GM12878 (cell line): ENCODE data around the gene DCTN4. TPM values are rescaled to one million over a fixed set of nuclear protein-coding genes. Genes with fewer than 3 reads are reported as not detected.

ENCODE experiments used
- ATAC-seq: fragments of 200-7000 bp; cut with Tn5 transposase; 3 replicates; pipeline ENCODE4 v1.9.1; 2020; ENCODE audit warnings: mild to moderate bottlenecking, moderate library complexity
- Bru-seq: library from RNA; stranded (reverse); fragments of 400-500 nt; gene quantifications from one replicate; lab custom pipeline; 2021; lab: Mats Ljungman, UMichigan
- BruChase-seq, 2 experiments: library from RNA; stranded (reverse); fragments of 400-500 nt; gene quantifications; one replicate each; lab custom pipeline; 2021; lab: Mats Ljungman, UMichigan
- BruUV-seq: library from RNA; stranded (reverse); fragments of 400-500 nt; replicated peaks from 2 replicates; lab custom pipeline; 2021; lab: Mats Ljungman, UMichigan
- CTCF ChIA-PET: fragments of 300-600 bp; sonication (Branson Sonifier 250); formaldehyde crosslinking; extraction: SDS; loops from one replicate; lab custom pipeline; 2021; ENCODE audit warnings: inconsistent platforms; lab: Yijun Ruan, JAX
- POLR2A ChIA-PET: fragments of 350-600 bp; formaldehyde crosslinking; extraction: SDS; loops from one replicate; lab custom pipeline; 2021; ENCODE audit warnings: inconsistent platforms; lab: Charles Lee
- RAD21 ChIA-PET: fragments of 300-600 bp; sonication (Branson Sonifier 250); formaldehyde crosslinking; loops from one replicate; lab custom pipeline; 2023; ENCODE audit warnings: antibody characterized with exemption; ENCODE audit not compliant: unreplicated experiment; lab: Charles Lee
- SMC1A ChIA-PET: fragments of 300-600 bp; sonication (Branson Sonifier 250); formaldehyde crosslinking; loops from one replicate; lab custom pipeline; 2023; ENCODE audit not compliant: unreplicated experiment, uncharacterized antibody; lab: Charles Lee
- DNase-seq: peaks from one replicate; pipeline ENCODE4 v3.0.0-alpha.2; 2011; ENCODE audit warnings: low read depth, low spot score
- FAIRE-seq: peaks from 3 replicates; lab custom pipeline; 2011; peaks lifted over from hg19 to GRCh38; lab: Jason Lieb, UNC
- H2AFZ ChIP-seq: 2 replicates; pipeline ENCODE4 v1.6.0; 2011; ENCODE audit warnings: low read depth, low read length, control low read depth; ENCODE audit not compliant: control insufficient read depth
- H3K27ac ChIP-seq: 2 replicates; pipeline ENCODE4 v1.5.1; 2011; ENCODE audit warnings: control low read depth; ENCODE audit not compliant: control insufficient read depth, insufficient read depth
- H3K27me3 ChIP-seq, 2 experiments: replicated peaks in 1 of 2; 2 replicates each; pipeline versions ENCODE4 v1.6.0 to v1.6.1; 2011; ENCODE audit warnings: low read length in 1 of 2; ENCODE audit not compliant: control insufficient read depth in 2 of 2, insufficient read depth in 2 of 2
- H3K36me3 ChIP-seq, 2 experiments: 2 replicates each; pipeline ENCODE4 v1.5.1; 2011; ENCODE audit warnings: low read length in 1 of 2; ENCODE audit not compliant: control insufficient read depth in 2 of 2, insufficient read depth in 2 of 2
- H3K4me1 ChIP-seq: 2 replicates; pipeline ENCODE4 v1.6.1; 2011; ENCODE audit warnings: mild to moderate bottlenecking, low read length, moderate library complexity, mixed read lengths; ENCODE audit not compliant: control insufficient read depth, insufficient read depth
- H3K4me2 ChIP-seq: 2 replicates; pipeline ENCODE4 v1.6.0; 2011; ENCODE audit warnings: control low read depth; ENCODE audit not compliant: control insufficient read depth, insufficient read depth
- H3K4me3 ChIP-seq: fragments of 200-600 bp; sonication (generic); 2 replicates; pipeline ENCODE4 v1.5.1; 2016
- H3K79me2 ChIP-seq: 2 replicates; pipeline ENCODE4 v1.6.0; 2011; ENCODE audit warnings: low read length; ENCODE audit not compliant: control insufficient read depth, insufficient read depth
- H3K9ac ChIP-seq: 2 replicates; pipeline ENCODE4 v1.8.0; 2011; ENCODE audit warnings: low read length, control low read depth, mixed read lengths; ENCODE audit not compliant: control insufficient read depth, insufficient read depth
- H3K9me3 ChIP-seq: replicated peaks from 3 replicates; pipeline ENCODE4 v1.5.1; 2011; ENCODE audit warnings: mild to moderate bottlenecking, low read length; ENCODE audit not compliant: control insufficient read depth, insufficient read depth
- H4K20me1 ChIP-seq: 2 replicates; pipeline ENCODE4 v1.6.0; 2011; ENCODE audit not compliant: control insufficient read depth, insufficient read depth
- ETV6 ChIP-seq, 2 experiments: fragments of 450-650 bp in 1 of 2; IDR thresholded peaks in 1 of 2; conservative IDR thresholded peaks in 1 of 2; 2 replicates each; pipeline ENCODE4 v1.6.1; 2014; ENCODE audit warnings: antibody characterized with exemption in 1 of 2, borderline replicate concordance in 1 of 2, low read depth in 1 of 2, mild to moderate bottlenecking in 1 of 2, moderate library complexity in 1 of 2
- IRF5 ChIP-seq: fragments of 450-650 bp; IDR thresholded peaks from 2 replicates; pipeline ENCODE4 v1.6.1; 2017; ENCODE audit warnings: borderline replicate concordance
- KAT2A ChIP-seq: conservative IDR thresholded peaks from 2 replicates; pipeline ENCODE4 v1.6.1; 2011; ENCODE audit warnings: low read depth, low read length; ENCODE audit not compliant: control insufficient read depth
- PAX8 ChIP-seq: fragments of 450-650 bp; IDR thresholded peaks from 2 replicates; pipeline ENCODE4 v1.6.1; 2017; ENCODE audit warnings: mild to moderate bottlenecking, moderate library complexity
- SIN3A ChIP-seq: IDR thresholded peaks from 2 replicates; pipeline ENCODE4 v1.6.1; 2012; ENCODE audit warnings: low read depth, low read length, improper control_type of control experiment
- TAF1 ChIP-seq: IDR thresholded peaks from 2 replicates; pipeline ENCODE4 v1.6.1; 2011; ENCODE audit warnings: mild to moderate bottlenecking, low read depth, low read length, borderline replicate concordance
- TCF12 ChIP-seq: IDR thresholded peaks from 2 replicates; pipeline ENCODE4 v1.6.1; 2011; ENCODE audit warnings: low read depth, mild to moderate bottlenecking, low read length
- ZBTB40 ChIP-seq: fragments of 450-650 bp; IDR thresholded peaks from 2 replicates; pipeline ENCODE4 v1.6.1; 2016; ENCODE audit warnings: mild to moderate bottlenecking, moderate library complexity, borderline replicate concordance
- WGBS: methylation state at CpG from one replicate; pipeline ENCODE4 v1.1.6; 2016; ENCODE audit warnings: low lambda C conversion rate; ENCODE audit not compliant: insufficient replicate concordance, insufficient coverage; ENCODE audit errors: missing lambda C conversion rate; 5-methylcytosine and 5-hydroxymethylcytosine counted together
- in situ Hi-C: fragments of 300-500 bp; cut with MboI; formaldehyde crosslinking; loops from 9 replicates; pipeline ENCODE4 v1.14.3; 2018; ENCODE audit warnings: mixed read lengths
- intact Hi-C: fragments of 100-400 bp; cut with micrococcal nuclease; formaldehyde crosslinking; loops from one replicate; pipeline ENCODE4 v1.14.2; 2022; ENCODE audit not compliant: unreplicated experiment
- long read RNA-seq, 2 experiments: library from polyadenylated mRNA; unstranded; transcript quantifications; one replicate each; pipeline ENCODE4 v2.0.0, GENCODE V29; 2019 to 2020
- polyA minus RNA-seq, 3 experiments: library from RNA; depleted of rRNA, polyadenylated mRNA; stranded (reverse); fragments of >200 nt; gene quantifications; 2 replicates each; pipeline ENCODE4 v1.2.3, GENCODE V29; 2011
- polyA plus RNA-seq, 11 experiments: library from polyadenylated mRNA; depleted of rRNA in 4 of 11; unstranded in 6 of 11; stranded (reverse) in 5 of 11; fragments of >200 nt; fragmentation: Nextera tagmentation in 4 of 11; fragmentation: Illumina TruSeq in 1 of 11; extraction: Ambion mirVana in 4 of 11; extraction: Trizol in 1 of 11; gene quantifications; 1 replicate in 1 of 11; 2 replicates in 10 of 11; pipeline versions ENCODE4 v1.2.1 to v1.2.3, GENCODE V29; 2011 to 2016; ENCODE audit warnings: inconsistent platforms in 2 of 11, missing spikeins in 2 of 11, low read depth in 1 of 11
- total RNA-seq, 4 experiments: library from RNA; depleted of rRNA in 3 of 4; stranded (reverse); fragments of >200 nt in 3 of 4; fragmentation: Illumina TruSeq in 1 of 4; extraction: Trizol in 1 of 4; gene quantifications; 2 replicates each; pipeline versions ENCODE4 v1.2.1 to v1.2.3, GENCODE V29; 2013 to 2021

DCTN4 gene
- total RNA-seq (2013; cell fraction: nucleolus; rRNA removed): 76.3 and 86.3 TPM in 2 replicates
- total RNA-seq (2014; rRNA removed) (17.9 and 24.1 TPM in 2 replicates), total RNA-seq (2014; rRNA removed; fragmentation: Illumina TruSeq; extraction: Trizol) (20.9 and 21.3 TPM in 2 replicates), total RNA-seq (2021) (26.6 and 27.8 TPM in 2 replicates), polyA plus RNA-seq (2011; rRNA removed) (26.2 and 30.7 TPM in 2 replicates), polyA plus RNA-seq (2014; fragmentation: Illumina TruSeq; extraction: Trizol) (25.1 and 29.5 TPM in 2 replicates), polyA plus RNA-seq (2014; fragmentation: Nextera tagmentation; extraction: Ambion mirVana) (1 to 10 TPM; 7.6 to 8.5 TPM), polyA plus RNA-seq (2014; rRNA removed) (14.0 and 17.5 TPM in 2 replicates), polyA plus RNA-seq (2016; fragmentation: Nextera tagmentation; extraction: Ambion mirVana) (10 to 100 TPM; 16.6 to 18.1 TPM), polyA minus RNA-seq (2011; rRNA and poly(A)+ RNA removed) (33.7 and 34.8 TPM in 2 replicates), Bru-seq, nascent RNA (percentile 94 among the genes with signal in this experiment), BruChase-seq, experiment 1, labeled RNA remaining after a 6-hour chase (percentile 90 among the genes with signal in this experiment), BruChase-seq, experiment 2, labeled RNA remaining after a 2-hour chase (percentile 92 among the genes with signal in this experiment)
- 17.1 TPM for polyA plus RNA-seq (2011; ENCODE audit: low read depth)
- polyA plus RNA-seq (2011; cell fraction: cytosol; rRNA removed): 21.7 and 23.9 TPM in 2 replicates
- polyA plus RNA-seq (2011; cell fraction: nucleus; rRNA removed): 31.0 and 37.4 TPM in 2 replicates
- 14.7 and 16.7 TPM in 2 replicates for polyA plus RNA-seq (2012)
- polyA minus RNA-seq (2011; cell fraction: cytosol; rRNA and poly(A)+ RNA removed): 10.0 and 14.1 TPM in 2 replicates
- polyA minus RNA-seq (2011; cell fraction: nucleus; rRNA and poly(A)+ RNA removed): 26.1 and 42.6 TPM in 2 replicates
- long read RNA-seq, experiment 1, full-length matches to known transcripts: 5 of 8 reads
- long read RNA-seq, experiment 1, partial matches to known transcripts: 0 of 8 reads
- long read RNA-seq, experiment 1, other reads (novel, unspliced or antisense): 3 of 8 reads
- long read RNA-seq, experiment 2, full-length matches to known transcripts: 3 of 51 reads
- long read RNA-seq, experiment 2, partial matches to known transcripts: 6 of 51 reads
- long read RNA-seq, experiment 2, other reads (novel, unspliced or antisense): 42 of 51 reads

GRCh38 chr5:150758531-150759333, at the start of gene DCTN4:
TSS of gene DCTN4 (minus strand) at chr5:150759017. CDS start at chr5:150758993, 24 bp downstream.
- ChIA-PET SMC1A (interaction anchor here (0.5 to 4.3 kb wide), 13 partner anchors 9 to 399 kb away, joined by 3 to 20 read pairs (median 3); partner anchors contain the start of genes ANXA6, IRGM, RBM22 and SMIM3), CTCF (interaction anchor here (0.6 to 3.6 kb wide), 6 partner anchors 8 to 494 kb away, joined by 3 to 19 read pairs (median 4); partner anchors contain the start of genes GM2A, RBM22 and SMIM3), POLR2A (interaction anchor here (0.6 to 2.1 kb wide), 8 partner anchors 8 to 309 kb away, joined by 3 to 7 read pairs (median 4); partner anchors contain the start of genes RBM22 and SMIM3), RAD21 (interaction anchor here (0.9 to 1.6 kb wide), 3 partner anchors 21 to 58 kb away, joined by 3 to 4 read pairs (median 3); partner anchors contain the start of gene RBM22)
- Histone ChIP-seq H3K4me2 (peak within 1 kb of the TSS; percentile 56), H3K27me3 (no peaks in the 10 kb centered on the region), H3K4me3 (peak within 1 kb of the TSS; percentile 95), H4K20me1 (no peaks in the 10 kb centered on the region), H3K79me2 (peaks cover 29% of the 10 kb centered on the region), H3K9ac (peak within 1 kb of the TSS; percentile 83), H2AFZ (peak within 1 kb of the TSS; percentile 100), H3K9me3 (no peaks in the 10 kb centered on the region), H3K27ac (peak within 1 kb of the TSS; percentile 95), H3K36me3 (peaks cover 0 to 11% of the 10 kb centered on the region in 2 experiments; a peak in 2 of 4 replicates), H3K4me1 (peaks cover 4% of the 10 kb centered on the region; the same call in 1 of the 2 replicates)
- BruUV-seq: no TSS peak
- intact Hi-C loops: loop anchor here (2.0 kb wide), 1 partner anchor 22 kb away; no protein-coding TSS in a partner anchor
- in situ Hi-C loops: no loop called here
- 5% methylated on average over 51 of the region's 51 CpGs for WGBS
- peak; percentile 97 for ATAC-seq
- peak; percentile 99 for FAIRE-seq
- DNase-seq: peak; percentile 98
- TF ChIP-seq ETV6 (conservative IDR thresholded peaks at IDR 0.05 in 1 of 2, IDR thresholded peaks at IDR 0.05 in 1 of 2; ENCODE audit: borderline replicate concordance in 1 of 2, low read depth in 1 of 2) (no peak), ZBTB40 (peak; percentile 89; the same call in 1 of the 2 replicates), SIN3A (peak; percentile 21; the same call in 1 of the 2 replicates), IRF5 (no peak), TAF1 (peak; percentile 96), KAT2A (no peak), TCF12 (no peak), PAX8 (no peak)
